Peyer's patch (tissue), 4 donors: ENCODE results near the gene HOXD13. TPM values are rescaled to one million over a fixed set of nuclear protein-coding genes. Genes with fewer than 3 reads are reported as not detected.

Source experiments
- DNase-seq, 3 donors: peaks; one replicate each; pipeline ENCODE4 v3.0.0-alpha.2; 2017 to 2019
- H3K27ac ChIP-seq, 4 donors: fragments of 200-600 bp; sonication (generic); one replicate each; pipeline ENCODE4 v1.5.1; 2016 to 2019
- H3K27me3 ChIP-seq, 2 donors: fragments of 200-600 bp; sonication (generic); one replicate each; pipeline ENCODE4 v1.5.1; 2019
- H3K36me3 ChIP-seq, 3 donors: fragments of 200-600 bp; sonication (generic); one replicate each; pipeline ENCODE4 v1.5.1; 2016 to 2019
- H3K4me1 ChIP-seq, 4 donors: fragments of 200-600 bp; sonication (generic); one replicate each; pipeline ENCODE4 v1.5.1; 2016 to 2019
- H3K4me3 ChIP-seq, 4 donors: fragments of 200-600 bp; sonication (generic); 1 replicate in 3 of 4; 2 replicates in 1 of 4; pipeline ENCODE4 v1.5.1; 2016 to 2019; ENCODE audit warnings: mild to moderate bottlenecking in 1 of 4
- H3K9me3 ChIP-seq, 4 donors: fragments of 200-600 bp; sonication (generic); one replicate each; pipeline ENCODE4 v1.5.1; 2016 to 2019; ENCODE audit warnings: mild to moderate bottlenecking in 1 of 4
- POLR2A ChIP-seq, 2 donors: fragments of 450-650 bp; IDR thresholded peaks; one replicate each; pipeline ENCODE4 v1.5.1; 2017; ENCODE audit warnings: antibody characterized with exemption in 2 of 2, mild to moderate bottlenecking in 2 of 2, moderate library complexity in 2 of 2
- total RNA-seq, 4 donors: library from RNA; depleted of rRNA; stranded (reverse); fragments of >200 nt; gene quantifications; one replicate each; pipeline ENCODE4 v1.1.0, GENCODE V29; 2016
- TF ChIP-seq, protein P1 (sequence below), 6 experiments: fragments of 450-650 bp in 4 of 6; fragments of 200-600 bp in 2 of 6; sonication (generic) in 1 of 6; IDR thresholded peaks; one replicate each; pipeline ENCODE4 v1.5.1; 2017 to 2019; ENCODE audit warnings: antibody characterized with exemption in 6 of 6, mild to moderate bottlenecking in 3 of 6, moderate library complexity in 1 of 6

The HOXD13 gene
- total RNA-seq, 4 donors from 2014 or later: not detected

DNA sequence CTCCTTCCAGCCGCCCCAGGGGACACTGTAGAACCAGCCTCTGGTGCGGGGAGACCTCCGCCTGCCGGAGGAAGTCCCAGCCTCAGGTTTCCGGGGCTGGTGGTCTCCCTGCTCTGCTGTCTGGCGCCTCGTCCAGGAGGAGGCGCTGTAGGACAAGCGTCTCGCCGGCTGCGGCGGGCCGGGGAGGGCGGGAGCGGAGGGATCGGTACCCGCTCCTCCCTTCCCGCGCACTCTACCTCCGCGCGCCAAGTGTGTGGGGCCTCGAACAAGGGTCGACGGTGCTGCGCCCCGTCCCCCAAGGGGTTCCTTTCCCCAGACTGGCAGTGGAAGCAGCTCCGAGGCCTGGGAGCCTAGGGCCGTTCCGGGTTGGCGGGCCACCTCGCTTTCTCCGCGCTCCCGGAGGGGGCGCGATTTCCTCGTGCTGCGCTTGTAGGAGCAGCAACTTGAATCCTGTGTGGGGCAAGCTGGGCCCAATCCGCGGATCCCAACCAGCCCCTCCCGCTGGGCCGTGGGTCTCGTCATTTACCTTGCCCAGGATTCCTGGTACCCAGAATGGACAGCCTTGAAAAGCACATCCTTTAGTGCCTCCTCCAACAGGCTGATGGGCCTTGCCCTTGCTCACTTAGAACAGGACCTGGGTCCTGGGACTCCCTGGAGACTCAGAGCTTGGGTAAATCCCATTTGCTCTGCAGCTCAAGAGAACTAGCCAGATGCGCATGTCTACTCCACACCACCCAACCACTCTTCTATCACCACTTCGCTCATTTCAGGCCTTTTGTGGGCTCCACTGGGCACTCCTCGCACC, 48.2 kb downstream of the HOXD13 start:
- TF ChIP-seq POLR2A (IDR thresholded peaks at IDR 0.05): no peak
- TF ChIP-seq, protein P1, sequence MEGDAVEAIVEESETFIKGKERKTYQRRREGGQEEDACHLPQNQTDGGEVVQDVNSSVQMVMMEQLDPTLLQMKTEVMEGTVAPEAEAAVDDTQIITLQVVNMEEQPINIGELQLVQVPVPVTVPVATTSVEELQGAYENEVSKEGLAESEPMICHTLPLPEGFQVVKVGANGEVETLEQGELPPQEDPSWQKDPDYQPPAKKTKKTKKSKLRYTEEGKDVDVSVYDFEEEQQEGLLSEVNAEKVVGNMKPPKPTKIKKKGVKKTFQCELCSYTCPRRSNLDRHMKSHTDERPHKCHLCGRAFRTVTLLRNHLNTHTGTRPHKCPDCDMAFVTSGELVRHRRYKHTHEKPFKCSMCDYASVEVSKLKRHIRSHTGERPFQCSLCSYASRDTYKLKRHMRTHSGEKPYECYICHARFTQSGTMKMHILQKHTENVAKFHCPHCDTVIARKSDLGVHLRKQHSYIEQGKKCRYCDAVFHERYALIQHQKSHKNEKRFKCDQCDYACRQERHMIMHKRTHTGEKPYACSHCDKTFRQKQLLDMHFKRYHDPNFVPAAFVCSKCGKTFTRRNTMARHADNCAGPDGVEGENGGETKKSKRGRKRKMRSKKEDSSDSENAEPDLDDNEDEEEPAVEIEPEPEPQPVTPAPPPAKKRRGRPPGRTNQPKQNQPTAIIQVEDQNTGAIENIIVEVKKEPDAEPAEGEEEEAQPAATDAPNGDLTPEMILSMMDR (IDR thresholded peaks at IDR 0.05): peak; percentile 9 to 96 (median 88)
- H3K9me3 ChIP-seq: no peaks in the 10 kb centered on the region
- peak overlapping the region; percentile 35 to 82 (median 54) for H3K4me3 ChIP-seq
- no peaks in the 10 kb centered on the region for H3K27me3 ChIP-seq
- DNase-seq: peak in 2 of 3 donors; percentile 79 to 88
- no peaks in the 10 kb centered on the region for H3K36me3 ChIP-seq
- peak overlapping the region; percentile 33 to 83 (median 56) for H3K27ac ChIP-seq
- peaks cover 0 to 27% (median 0%) of the 10 kb centered on the region in 4 donors for H3K4me1 ChIP-seq

DNA sequence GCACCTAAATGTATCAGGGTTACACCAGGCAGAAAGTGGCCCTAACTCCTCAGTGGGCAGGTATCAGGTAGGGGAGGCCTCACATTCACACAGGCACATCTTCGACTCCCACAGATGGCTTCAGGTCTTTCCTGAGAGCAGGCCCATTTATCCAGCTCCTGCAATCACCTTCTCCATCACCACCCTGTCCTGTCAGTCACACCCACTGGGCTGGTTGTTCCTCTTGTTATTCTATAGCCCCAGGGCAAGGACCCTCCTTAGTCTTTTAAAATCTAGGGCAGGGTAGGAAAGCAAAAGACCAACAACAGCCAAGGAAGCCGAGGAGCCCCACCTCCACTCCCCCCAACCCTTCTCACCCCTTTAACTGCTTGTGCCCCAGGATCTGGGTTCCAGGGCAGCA, 49.8 kb downstream of the HOXD13 start:
- TF ChIP-seq, protein P1 (IDR thresholded peaks at IDR 0.05): no peak
- no peak for TF ChIP-seq POLR2A (IDR thresholded peaks at IDR 0.05)
- no peaks in the 10 kb centered on the region for H3K27me3 ChIP-seq
- no peaks in the 10 kb centered on the region for H3K9me3 ChIP-seq
- H3K4me3 ChIP-seq: no peak overlapping the region
- H3K36me3 ChIP-seq: no peaks in the 10 kb centered on the region
- H3K27ac ChIP-seq: no peak overlapping the region
- H3K4me1 ChIP-seq: peaks cover 0 to 27% (median 0%) of the 10 kb centered on the region in 4 donors
- DNase-seq: no peak

Other genes starting within 250 kb of the HOXD13 start
- 10 to 100 TPM; 14.3 to 23.9 (median 15.6) TPM for gene LNPK, start 90.5 kb upstream of the HOXD13 start, total RNA-seq
- gene EVX2, start 8.8 kb upstream of the HOXD13 start, total RNA-seq: not detected
- not detected for gene HOXD12, start 7.1 kb downstream of the HOXD13 start, total RNA-seq
- gene HOXD11, start 14.6 kb downstream of the HOXD13 start, total RNA-seq: not detected
- gene HOXD10, start 24.1 kb downstream of the HOXD13 start, total RNA-seq: not detected
- gene HOXD9, start 30.0 kb downstream of the HOXD13 start, total RNA-seq: under 1 TPM in 1 of 4 donors, not detected in 3; 0.70 TPM
- gene HOXD8, start 37.0 kb downstream of the HOXD13 start, total RNA-seq: 1 to 10 TPM; 3.3 to 9.1 (median 5.0) TPM
- 10 to 100 TPM in 2 of 4 donors, 1 to 10 TPM in 2; 1.7 to 13.2 (median 7.0) TPM for gene HOXD4, start 58.8 kb downstream of the HOXD13 start, total RNA-seq
- gene HOXD3, start 64.6 kb downstream of the HOXD13 start, total RNA-seq: 1 to 10 TPM; 2.0 to 9.1 (median 8.3) TPM
- 10 to 100 TPM in 1 of 4 donors, 1 to 10 TPM in 3; 2.5 to 11.5 (median 9.5) TPM for gene HOXD1, start 95.9 kb downstream of the HOXD13 start, total RNA-seq
- 10 to 100 TPM; 17.6 to 33.1 (median 28.9) TPM for gene MTX2, start 176.7 kb downstream of the HOXD13 start, total RNA-seq